Measurements from ENCODE around the gene HOXA5. TPM values are rescaled to one million over a fixed set of nuclear protein-coding genes. Genes with fewer than 3 reads are reported as not detected.

The HOXA5 gene
- total and polyA plus RNA-seq, 2 donors (not counting 3 experiments of a cell fraction or from before 2014, with no cell fraction given): 18.6 to 18.8 TPM

GRCh38 chr7:27152816-27153442 is 9.4 kb upstream of the HOXA5 start:
- Histone ChIP-seq H3K9me1 (replicated peaks; ENCODE audit: control insufficient read depth, extremely low read depth, insufficient read depth, low read length) (no peaks in the 10 kb centered on the region), H2AFZ (ENCODE audit: low read depth, low read length) (no peak overlapping the region), H3K9me3 (replicated peaks; ENCODE audit: control insufficient read depth, insufficient read depth, low read length) (no peaks in the 10 kb centered on the region), H3K36me3 (ENCODE audit: control insufficient read depth in 2 of 2, extremely low read depth in 1 of 2, insufficient read depth in 2 of 2, low read length in 2 of 2) (no peaks in the 10 kb centered on the region), H3K79me2 (ENCODE audit: control insufficient read depth, insufficient read depth, low read length) (peaks cover 97% of the 10 kb centered on the region), H3K4me2 (ENCODE audit: insufficient read depth, low read length) (peak overlapping the region; percentile 92), H3K27ac (ENCODE audit: insufficient read depth, low read depth, low read length) (peak overlapping the region; percentile 96), H4K20me1 (replicated peaks; ENCODE audit: control insufficient read depth, extremely low read depth, insufficient read depth, low read length) (no peaks in the 10 kb centered on the region), H3K27me3 (ENCODE audit: control insufficient read depth in 2 of 2, insufficient read depth in 2 of 2, low read length in 2 of 2) (no peaks in the 10 kb centered on the region), H3K4me1 (ENCODE audit: control insufficient read depth, extremely low read depth, insufficient read depth, low read length) (peaks cover 68% of the 10 kb centered on the region), H3K4me3 (replicated peaks in 1 of 3; ENCODE audit: insufficient read depth in 1 of 3, low read depth in 1 of 3, low read length in 3 of 3) (peak overlapping the region; percentile 14 to 85 (median 54)), H3K9ac (replicated peaks; ENCODE audit: extremely low read depth, insufficient read depth, low read length) (peak overlapping the region; percentile 78)
- CTCF ChIA-PET: interaction anchor here (0.9 to 5.6 kb wide), 11 partner anchors 9 to 783 kb away, joined by 3 to 83 read pairs (median 13); partner anchors contain the start of genes HOXA10, HOXA5 and HOXA9
- no peak for DNase-seq (ENCODE audit: low read depth, low spot score)
- dilution Hi-C loops (cut with MboI; ENCODE audit: extremely low pct_ligation_motif_present, low sequenced_read_pairs) (loop anchor here (25.0 kb wide), 1 partner anchor 966 kb away; no protein-coding TSS in a partner anchor), intact Hi-C loops (cut with micrococcal nuclease) (no loop called here)
- no peak for FAIRE-seq
- POLR2A ChIA-PET: interaction anchor here (0.7 to 2.6 kb wide), 8 partner anchors 9 to 463 kb away, joined by 3 to 15 read pairs (median 6); partner anchors contain the start of gene HOXA9
- BruUV-seq (replicated peaks): no TSS peak
- TF ChIP-seq POLR2AphosphoS5 (IDR thresholded peaks at IDR 0.05; ENCODE audit: insufficient read depth, low read depth, low read length): no peak
- no peak for TF ChIP-seq CTCF (IDR thresholded peaks at IDR 0.05; ENCODE audit: extremely low read depth in 1 of 2, insufficient read depth in 1 of 2, low read depth in 1 of 2, low read length in 2 of 2)
- TF ChIP-seq GATA2 (IDR thresholded peaks at IDR 0.05; ENCODE audit: insufficient read depth, insufficient read length, low read depth, low read length): no peak
- no peak for TF ChIP-seq MYC (IDR thresholded peaks at IDR 0.05; ENCODE audit: low read depth, low read length)
- TF ChIP-seq EZH2 (IDR thresholded peaks at IDR 0.05; ENCODE audit: borderline replicate concordance, low read depth, low read length, severe bottlenecking): no peak
- no peak for TF ChIP-seq JUN (IDR thresholded peaks at IDR 0.05; ENCODE audit: borderline replicate concordance, insufficient read depth, insufficient read length, low read depth)
- TF ChIP-seq POLR2A (IDR thresholded peaks at IDR 0.05; ENCODE audit: low read depth, low read length): no peak
- TF ChIP-seq FOS (IDR thresholded peaks at IDR 0.05; ENCODE audit: borderline replicate concordance, insufficient read depth, low read length): no peak
- no peak for TF ChIP-seq MAX (IDR thresholded peaks at IDR 0.05; ENCODE audit: insufficient read depth, insufficient read length)
